ENCODE measurements around the gene C7. TPM values are rescaled to one million over a fixed set of nuclear protein-coding genes. Genes with fewer than 3 reads are reported as not detected.
"Not testable (repeated sequence)": the region's sequence is repeated elsewhere in the genome, so short reads cannot be mapped to it uniquely, and the experiment has no call there.

Gene C7
- total RNA-seq, 2 donors from 2014 or later = 0.88 to 2.7 TPM

GRCh38 chr5:40866844-40867243 is 42.5 kb upstream of the C7 start:
- H3K27ac Mint-ChIP-seq = peak overlapping the region; percentile 44
- no peak for TF ChIP-seq CTCF (conservative IDR thresholded peaks at IDR 0.05)
- 84 to 85% methylated on average over 5 of the region's 5 CpGs for whole genome bisulfite sequencing, 2 experiments (ENCODE audit: insufficient coverage in 1 of 2, insufficient read length in 1 of 2)
- peaks cover 61% of the 10 kb centered on the region for H3K9me3 Mint-ChIP-seq
- no peak overlapping the region for H3K4me3 Mint-ChIP-seq
- Histone ChIP-seq H3K27ac (ENCODE audit: low read depth, low read length) (no peak overlapping the region), H3K27me3 (ENCODE audit: control insufficient read depth, insufficient read depth, low read length, poor library complexity, severe bottlenecking) (no peaks in the 10 kb centered on the region), H3K9ac (ENCODE audit: extremely low read depth, low read length, poor library complexity, severe bottlenecking) (no peak overlapping the region), H3K4me3 (ENCODE audit: low read length) (no peak overlapping the region), H3K36me3 (ENCODE audit: control insufficient read depth, insufficient read depth, low read length) (no peaks in the 10 kb centered on the region), H3K4me1 (ENCODE audit: control insufficient read depth, insufficient read depth, low read length) (peaks cover 4% of the 10 kb centered on the region), H3K9me3 (ENCODE audit: control insufficient read depth, low read length) (peaks cover 48% of the 10 kb centered on the region)
- no peak for DNase-seq
- peaks cover 13% of the 10 kb centered on the region for H3K4me1 Mint-ChIP-seq
- H3K36me3 Mint-ChIP-seq (ENCODE audit: low read depth) = peaks cover 3% of the 10 kb centered on the region
- no peaks in the 10 kb centered on the region for H3K27me3 Mint-ChIP-seq (ENCODE audit: insufficient read depth)

GRCh38 chr5:40869384-40869783 is 39.9 kb upstream of the C7 start:
- DNase-seq = no peak
- WGBS, 2 experiments (ENCODE audit: insufficient coverage in 1 of 2, insufficient read length in 1 of 2) = 60 to 87% methylated on average over 1 of the region's 1 CpG
- Mint-ChIP-seq H3K27me3 (ENCODE audit: insufficient read depth) (no peaks in the 10 kb centered on the region), H3K27ac (no peak overlapping the region), H3K4me3 (no peak overlapping the region), H3K36me3 (ENCODE audit: low read depth) (peaks cover 3% of the 10 kb centered on the region), H3K4me1 (peaks cover 13% of the 10 kb centered on the region), H3K9me3 (peaks cover 51% of the 10 kb centered on the region)
- H3K9ac ChIP-seq (ENCODE audit: extremely low read depth, low read length, poor library complexity, severe bottlenecking) = no peak overlapping the region
- peaks cover 4% of the 10 kb centered on the region for H3K4me1 ChIP-seq (ENCODE audit: control insufficient read depth, insufficient read depth, low read length)
- no peak overlapping the region for H3K4me3 ChIP-seq (ENCODE audit: low read length)
- peaks cover 45% of the 10 kb centered on the region for H3K9me3 ChIP-seq (ENCODE audit: control insufficient read depth, low read length)
- H3K27me3 ChIP-seq (ENCODE audit: control insufficient read depth, insufficient read depth, low read length, poor library complexity, severe bottlenecking) = no peaks in the 10 kb centered on the region
- no peak overlapping the region for H3K27ac ChIP-seq (ENCODE audit: low read depth, low read length)
- no peak for TF ChIP-seq CTCF (conservative IDR thresholded peaks at IDR 0.05)
- no peaks in the 10 kb centered on the region for H3K36me3 ChIP-seq (ENCODE audit: control insufficient read depth, insufficient read depth, low read length)

GRCh38 chr5:40871177-40871576 is 38.1 kb upstream of the C7 start:
- no peaks in the 10 kb centered on the region for H3K36me3 ChIP-seq (ENCODE audit: control insufficient read depth, insufficient read depth, low read length)
- no peak overlapping the region for H3K4me3 ChIP-seq (ENCODE audit: low read length)
- no peak overlapping the region for H3K4me3 Mint-ChIP-seq
- H3K27me3 ChIP-seq (ENCODE audit: control insufficient read depth, insufficient read depth, low read length, poor library complexity, severe bottlenecking) = no peaks in the 10 kb centered on the region
- H3K27ac ChIP-seq (ENCODE audit: low read depth, low read length) = no peak overlapping the region
- 59 to 71% methylated on average over 2 to 4 of the region's 4 CpGs for WGBS, 2 experiments (ENCODE audit: insufficient coverage in 1 of 2, insufficient read length in 1 of 2)
- peaks cover 33% of the 10 kb centered on the region for H3K9me3 Mint-ChIP-seq
- peaks cover 12% of the 10 kb centered on the region for H3K4me1 Mint-ChIP-seq
- H3K9ac ChIP-seq (ENCODE audit: extremely low read depth, low read length, poor library complexity, severe bottlenecking) = no peak overlapping the region
- DNase-seq = peak; percentile 59
- peaks cover 27% of the 10 kb centered on the region for H3K9me3 ChIP-seq (ENCODE audit: control insufficient read depth, low read length)
- H3K27me3 Mint-ChIP-seq (ENCODE audit: insufficient read depth) = no peaks in the 10 kb centered on the region
- H3K36me3 Mint-ChIP-seq (ENCODE audit: low read depth) = no peaks in the 10 kb centered on the region
- peaks cover 3% of the 10 kb centered on the region for H3K4me1 ChIP-seq (ENCODE audit: control insufficient read depth, insufficient read depth, low read length)
- H3K27ac Mint-ChIP-seq = no peak overlapping the region
- TF ChIP-seq CTCF (conservative IDR thresholded peaks at IDR 0.05) = no peak

GRCh38 chr5:40872253-40872652 is 37.0 kb upstream of the C7 start:
- H3K4me3 ChIP-seq (ENCODE audit: low read length); H3K4me1 Mint-ChIP-seq; H3K27me3 ChIP-seq (ENCODE audit: control insufficient read depth, insufficient read depth, low read length, poor library complexity, severe bottlenecking); H3K9ac ChIP-seq (ENCODE audit: extremely low read depth, low read length, poor library complexity, severe bottlenecking); H3K27ac Mint-ChIP-seq; H3K4me1 ChIP-seq (ENCODE audit: control insufficient read depth, insufficient read depth, low read length); H3K27ac ChIP-seq (ENCODE audit: low read depth, low read length); H3K4me3 Mint-ChIP-seq; H3K36me3 Mint-ChIP-seq (ENCODE audit: low read depth); H3K36me3 ChIP-seq (ENCODE audit: control insufficient read depth, insufficient read depth, low read length); H3K27me3 Mint-ChIP-seq (ENCODE audit: insufficient read depth): not testable (repeated sequence)
- peak; percentile 4 for DNase-seq
- peaks cover 31% of the 10 kb centered on the region for H3K9me3 ChIP-seq (ENCODE audit: control insufficient read depth, low read length)
- H3K9me3 Mint-ChIP-seq = peaks cover 29% of the 10 kb centered on the region
- WGBS, 2 experiments (ENCODE audit: insufficient coverage in 1 of 2, insufficient read length in 1 of 2) = 92 to 93% methylated on average over 3 to 8 of the region's 8 CpGs
